Esophagus squamous epithelium (tissue), 4 donors: ENCODE data around the gene ZNF726.

ENCODE experiments used
- CTCF ChIP-seq, 6 experiments: fragments of 450-650 bp in 4 of 6; fragments of 200-600 bp in 2 of 6; sonication (generic) in 2 of 6; IDR thresholded peaks; one replicate each; pipeline ENCODE4 v1.5.1; 2016 to 2019; ENCODE audit warnings: antibody characterized with exemption in 6 of 6, mild to moderate bottlenecking in 4 of 6, moderate library complexity in 4 of 6
- POLR2A ChIP-seq, 4 donors: fragments of 450-650 bp; IDR thresholded peaks; one replicate each; pipeline ENCODE4 v1.6.1; 2017; ENCODE audit warnings: antibody characterized with exemption in 4 of 4, mild to moderate bottlenecking in 4 of 4, moderate library complexity in 3 of 4

GRCh38 chr19:23916991-23917390 lies 2.3 kb downstream of the ZNF726 start:
- TF ChIP-seq CTCF (IDR thresholded peaks at IDR 0.05), result no peak
- TF ChIP-seq POLR2A (IDR thresholded peaks at IDR 0.05), result no peak
